Measurements from ENCODE around the gene ACSM3. TPM values are rescaled to one million over a fixed set of nuclear protein-coding genes. Genes with fewer than 3 reads are reported as not detected.
"Not testable (repeated sequence)": the region's sequence is repeated elsewhere in the genome, so short reads cannot be mapped to it uniquely, and the experiment has no call there.

The ACSM3 gene
- total RNA-seq, 4 donors from 2014 or later = 2.1 to 16.4 (median 11.7) TPM

- TF ChIP-seq POLR2A (IDR thresholded peaks at IDR 0.05) = no peak
- TF ChIP-seq, protein P1, sequence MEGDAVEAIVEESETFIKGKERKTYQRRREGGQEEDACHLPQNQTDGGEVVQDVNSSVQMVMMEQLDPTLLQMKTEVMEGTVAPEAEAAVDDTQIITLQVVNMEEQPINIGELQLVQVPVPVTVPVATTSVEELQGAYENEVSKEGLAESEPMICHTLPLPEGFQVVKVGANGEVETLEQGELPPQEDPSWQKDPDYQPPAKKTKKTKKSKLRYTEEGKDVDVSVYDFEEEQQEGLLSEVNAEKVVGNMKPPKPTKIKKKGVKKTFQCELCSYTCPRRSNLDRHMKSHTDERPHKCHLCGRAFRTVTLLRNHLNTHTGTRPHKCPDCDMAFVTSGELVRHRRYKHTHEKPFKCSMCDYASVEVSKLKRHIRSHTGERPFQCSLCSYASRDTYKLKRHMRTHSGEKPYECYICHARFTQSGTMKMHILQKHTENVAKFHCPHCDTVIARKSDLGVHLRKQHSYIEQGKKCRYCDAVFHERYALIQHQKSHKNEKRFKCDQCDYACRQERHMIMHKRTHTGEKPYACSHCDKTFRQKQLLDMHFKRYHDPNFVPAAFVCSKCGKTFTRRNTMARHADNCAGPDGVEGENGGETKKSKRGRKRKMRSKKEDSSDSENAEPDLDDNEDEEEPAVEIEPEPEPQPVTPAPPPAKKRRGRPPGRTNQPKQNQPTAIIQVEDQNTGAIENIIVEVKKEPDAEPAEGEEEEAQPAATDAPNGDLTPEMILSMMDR (IDR thresholded peaks at IDR 0.05) = no peak
- Histone ChIP-seq H3K27ac (no peak overlapping the region), H3K9me3 (no peaks in the 10 kb centered on the region), H3K36me3 (no peaks in the 10 kb centered on the region), H3K4me3 (no peak overlapping the region), H3K27me3 (no peaks in the 10 kb centered on the region), H3K4me1 (no peaks in the 10 kb centered on the region)
- no peak for DNase-seq
Measured at GRCh38 chr16:20749474-20749873, 14.3 kb upstream of the ACSM3 start.

GRCh38 chr16:20750558-20750957 lies 13.3 kb upstream of the ACSM3 start:
- TF ChIP-seq, protein P1 (IDR thresholded peaks at IDR 0.05) = no peak
- TF ChIP-seq POLR2A (IDR thresholded peaks at IDR 0.05) = no peak
- Histone ChIP-seq H3K4me3 (no peak overlapping the region), H3K4me1 (no peaks in the 10 kb centered on the region), H3K27ac (no peak overlapping the region), H3K9me3 (no peaks in the 10 kb centered on the region), H3K27me3 (no peaks in the 10 kb centered on the region), H3K36me3 (no peaks in the 10 kb centered on the region)
- no peak for DNase-seq

DNA sequence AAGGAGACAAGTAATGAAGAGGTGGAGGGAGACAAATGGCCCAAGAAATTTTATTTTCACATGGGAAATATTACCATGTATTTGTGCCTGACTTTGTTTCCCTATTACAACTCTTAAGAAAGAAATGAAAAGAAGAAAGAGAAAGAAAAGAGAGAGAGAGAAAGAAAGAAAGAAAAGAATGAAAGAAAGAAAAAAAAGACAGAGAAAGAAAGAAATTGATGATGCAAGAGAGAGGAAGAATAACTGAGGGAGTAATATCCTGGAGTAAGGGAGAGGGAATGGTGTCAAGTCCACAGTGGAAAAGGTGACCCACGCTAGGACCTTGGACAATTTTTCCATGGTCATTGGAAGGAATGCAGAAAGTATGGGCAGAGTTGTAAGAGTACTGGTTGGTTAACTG lies 10.1 kb upstream of the ACSM3 start:
- Histone ChIP-seq H3K4me1 (no peaks in the 10 kb centered on the region), H3K27me3 (no peaks in the 10 kb centered on the region), H3K9me3 (no peaks in the 10 kb centered on the region), H3K4me3 (no peak overlapping the region), H3K27ac (no peak overlapping the region), H3K36me3 (no peaks in the 10 kb centered on the region)
- TF ChIP-seq, protein P1 (IDR thresholded peaks at IDR 0.05) = no peak
- no peak for TF ChIP-seq POLR2A (IDR thresholded peaks at IDR 0.05)
- no peak for DNase-seq

GRCh38 chr16:20755238-20755637 lies 8.6 kb upstream of the ACSM3 start:
- no peak for TF ChIP-seq POLR2A (IDR thresholded peaks at IDR 0.05)
- TF ChIP-seq, protein P1 (IDR thresholded peaks at IDR 0.05) = no peak
- no peak for DNase-seq
- no peaks in the 10 kb centered on the region for H3K4me1 ChIP-seq

DNA sequence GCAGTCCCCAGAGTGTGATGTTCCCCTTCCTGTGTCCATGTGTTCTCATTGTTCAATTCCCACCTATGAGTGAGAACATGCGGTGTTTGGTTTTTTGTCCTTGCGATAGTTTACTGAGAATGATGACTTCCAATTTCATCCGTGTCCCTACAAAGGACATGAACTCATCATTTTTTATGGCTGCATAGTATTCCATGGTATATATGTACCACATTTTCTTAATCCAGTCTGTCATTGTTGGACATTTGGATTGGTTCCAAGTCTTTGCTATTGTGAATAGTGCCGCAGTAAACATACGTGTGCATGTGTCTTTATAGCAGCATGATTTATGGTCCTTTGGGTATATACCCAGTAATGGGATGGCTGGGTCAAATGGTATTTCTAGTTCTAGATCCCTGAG lies 8.0 kb upstream of the ACSM3 start:
- H3K27ac ChIP-seq, H3K27me3 ChIP-seq, H3K4me1 ChIP-seq, H3K9me3 ChIP-seq, H3K4me3 ChIP-seq, DNase-seq, H3K36me3 ChIP-seq: not testable (repeated sequence)

More at GRCh38 chr16:20755238-20755637, 8.6 kb upstream of the ACSM3 start:
- no peak overlapping the region for H3K4me3 ChIP-seq
- H3K27ac ChIP-seq = no peak overlapping the region
- no peaks in the 10 kb centered on the region for H3K27me3 ChIP-seq
- no peaks in the 10 kb centered on the region for H3K36me3 ChIP-seq
- H3K9me3 ChIP-seq = no peaks in the 10 kb centered on the region

DNA sequence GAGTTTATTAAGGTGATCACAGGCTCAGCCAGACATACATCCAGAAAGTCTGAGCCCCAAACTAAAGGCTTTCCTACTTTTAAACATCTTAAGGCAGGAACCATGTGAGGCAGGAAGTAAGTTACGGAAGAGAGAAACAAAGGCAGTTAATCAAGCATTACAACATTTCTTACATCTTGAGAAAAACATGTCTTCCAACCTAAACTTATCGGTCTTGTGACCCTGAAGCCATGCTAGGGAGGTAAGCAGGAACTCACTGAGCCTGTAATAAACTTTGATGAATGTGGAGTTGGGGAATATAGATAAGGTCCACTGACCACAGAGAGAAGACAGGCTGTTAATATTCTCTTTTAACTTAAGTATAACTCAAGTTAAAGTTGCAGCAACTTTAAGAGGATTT lies 3.5 kb upstream of the ACSM3 start:
- Histone ChIP-seq H3K27me3 (no peaks in the 10 kb centered on the region), H3K9me3 (no peaks in the 10 kb centered on the region), H3K4me3 (no peak overlapping the region), H3K27ac (no peak overlapping the region), H3K4me1 (peaks cover 0 to 16% (median 2%) of the 10 kb centered on the region in 4 donors), H3K36me3 (no peaks in the 10 kb centered on the region)
- TF ChIP-seq, protein P1 (IDR thresholded peaks at IDR 0.05) = no peak
- no peak for TF ChIP-seq POLR2A (IDR thresholded peaks at IDR 0.05)
- DNase-seq = no peak
